PFSK-1 (cell line): Measurements from ENCODE around the gene IGF2R.

Experiments
- FOXP2 ChIP-seq: optimal IDR thresholded peaks from 2 replicates; pipeline ENCODE3; 2011; ENCODE audit warnings: borderline replicate concordance, control low read depth, inconsistent platforms; ENCODE audit not compliant: insufficient read depth; ENCODE audit errors: extremely low read length, extremely low read depth
- POLR2AphosphoS5 ChIP-seq: IDR thresholded peaks from 2 replicates; pipeline ENCODE4 v1.6.1; 2012; ENCODE audit warnings: low read depth, mild to moderate bottlenecking, control low read depth, low read length, moderate library complexity
- SIN3A ChIP-seq: IDR thresholded peaks from 2 replicates; pipeline ENCODE4 v1.6.1; 2012; ENCODE audit warnings: mild to moderate bottlenecking, low read length, moderate library complexity, borderline replicate concordance; ENCODE audit not compliant: insufficient read depth
- TAF1 ChIP-seq: IDR thresholded peaks from 2 replicates; pipeline ENCODE4 v1.6.1; 2012; ENCODE audit warnings: low read length, control low read depth, borderline replicate concordance; ENCODE audit not compliant: insufficient read depth
- TF ChIP-seq, protein P1 (sequence below), 2 experiments: IDR thresholded peaks; 2 replicates each; pipeline versions ENCODE4 v1.6.1 to v1.8.0; 2011 to 2012; ENCODE audit warnings: low read depth in 2 of 2, low read length in 2 of 2, control low read depth in 1 of 2, inconsistent platforms in 1 of 2, mild to moderate bottlenecking in 1 of 2, moderate library complexity in 1 of 2; ENCODE audit not compliant: insufficient read depth in 1 of 2

IGF2R gene

DNA sequence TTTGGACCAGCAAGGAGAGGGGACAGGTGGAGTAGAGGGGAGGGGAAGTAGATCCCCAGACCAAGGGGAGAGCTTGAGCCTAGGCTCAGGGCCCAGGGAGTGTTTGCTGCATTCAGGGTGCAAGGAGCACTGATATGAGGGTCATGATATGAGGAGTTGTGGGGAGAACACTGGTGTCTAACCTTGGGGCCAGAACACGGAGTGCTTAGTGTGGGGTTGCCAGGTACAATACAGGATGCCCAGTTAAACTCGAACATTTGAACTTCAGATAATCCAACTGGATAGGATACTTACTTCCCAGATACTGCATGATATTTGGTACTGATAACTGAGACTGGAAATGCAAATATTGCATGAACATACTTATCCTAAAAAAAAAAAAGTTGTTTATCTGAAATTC, 155.1 kb downstream of the IGF2R start:
- no peak for TF ChIP-seq POLR2AphosphoS5
- no peak for TF ChIP-seq SIN3A
- no peak for TF ChIP-seq TAF1
- TF ChIP-seq FOXP2, result no peak
- TF ChIP-seq, protein P1, sequence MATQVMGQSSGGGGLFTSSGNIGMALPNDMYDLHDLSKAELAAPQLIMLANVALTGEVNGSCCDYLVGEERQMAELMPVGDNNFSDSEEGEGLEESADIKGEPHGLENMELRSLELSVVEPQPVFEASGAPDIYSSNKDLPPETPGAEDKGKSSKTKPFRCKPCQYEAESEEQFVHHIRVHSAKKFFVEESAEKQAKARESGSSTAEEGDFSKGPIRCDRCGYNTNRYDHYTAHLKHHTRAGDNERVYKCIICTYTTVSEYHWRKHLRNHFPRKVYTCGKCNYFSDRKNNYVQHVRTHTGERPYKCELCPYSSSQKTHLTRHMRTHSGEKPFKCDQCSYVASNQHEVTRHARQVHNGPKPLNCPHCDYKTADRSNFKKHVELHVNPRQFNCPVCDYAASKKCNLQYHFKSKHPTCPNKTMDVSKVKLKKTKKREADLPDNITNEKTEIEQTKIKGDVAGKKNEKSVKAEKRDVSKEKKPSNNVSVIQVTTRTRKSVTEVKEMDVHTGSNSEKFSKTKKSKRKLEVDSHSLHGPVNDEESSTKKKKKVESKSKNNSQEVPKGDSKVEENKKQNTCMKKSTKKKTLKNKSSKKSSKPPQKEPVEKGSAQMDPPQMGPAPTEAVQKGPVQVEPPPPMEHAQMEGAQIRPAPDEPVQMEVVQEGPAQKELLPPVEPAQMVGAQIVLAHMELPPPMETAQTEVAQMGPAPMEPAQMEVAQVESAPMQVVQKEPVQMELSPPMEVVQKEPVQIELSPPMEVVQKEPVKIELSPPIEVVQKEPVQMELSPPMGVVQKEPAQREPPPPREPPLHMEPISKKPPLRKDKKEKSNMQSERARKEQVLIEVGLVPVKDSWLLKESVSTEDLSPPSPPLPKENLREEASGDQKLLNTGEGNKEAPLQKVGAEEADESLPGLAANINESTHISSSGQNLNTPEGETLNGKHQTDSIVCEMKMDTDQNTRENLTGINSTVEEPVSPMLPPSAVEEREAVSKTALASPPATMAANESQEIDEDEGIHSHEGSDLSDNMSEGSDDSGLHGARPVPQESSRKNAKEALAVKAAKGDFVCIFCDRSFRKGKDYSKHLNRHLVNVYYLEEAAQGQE (IDR thresholded peaks at IDR 0.05; ENCODE audit: insufficient read depth in 1 of 2, low read depth in 2 of 2, low read length in 2 of 2), result no peak

DNA sequence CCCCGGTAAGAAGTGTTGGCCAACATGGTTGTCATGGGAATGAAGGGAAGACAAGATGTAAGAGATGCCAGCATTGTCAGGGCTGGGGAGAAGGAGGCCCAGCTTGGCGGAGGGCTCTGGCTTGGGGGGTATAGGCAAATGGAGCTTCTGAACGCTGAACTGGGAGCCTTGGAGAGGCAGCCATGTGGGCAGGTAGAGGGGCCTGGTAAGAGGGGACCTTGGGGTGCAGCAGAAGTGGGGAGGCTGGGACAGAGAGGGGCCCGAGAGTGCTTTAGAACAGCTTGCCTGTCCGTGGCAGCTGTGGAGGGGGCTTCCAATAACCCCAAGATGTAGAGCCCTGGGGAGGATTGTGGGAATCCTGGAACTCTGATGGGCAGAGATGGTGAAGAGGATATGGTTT, 155.7 kb downstream of the IGF2R start:
- TF ChIP-seq, protein P1 (IDR thresholded peaks at IDR 0.05; ENCODE audit: insufficient read depth in 1 of 2, low read depth in 2 of 2, low read length in 2 of 2), result no peak
- TF ChIP-seq SIN3A, result no peak
- no peak for TF ChIP-seq POLR2AphosphoS5
- TF ChIP-seq FOXP2, result no peak
- no peak for TF ChIP-seq TAF1

DNA sequence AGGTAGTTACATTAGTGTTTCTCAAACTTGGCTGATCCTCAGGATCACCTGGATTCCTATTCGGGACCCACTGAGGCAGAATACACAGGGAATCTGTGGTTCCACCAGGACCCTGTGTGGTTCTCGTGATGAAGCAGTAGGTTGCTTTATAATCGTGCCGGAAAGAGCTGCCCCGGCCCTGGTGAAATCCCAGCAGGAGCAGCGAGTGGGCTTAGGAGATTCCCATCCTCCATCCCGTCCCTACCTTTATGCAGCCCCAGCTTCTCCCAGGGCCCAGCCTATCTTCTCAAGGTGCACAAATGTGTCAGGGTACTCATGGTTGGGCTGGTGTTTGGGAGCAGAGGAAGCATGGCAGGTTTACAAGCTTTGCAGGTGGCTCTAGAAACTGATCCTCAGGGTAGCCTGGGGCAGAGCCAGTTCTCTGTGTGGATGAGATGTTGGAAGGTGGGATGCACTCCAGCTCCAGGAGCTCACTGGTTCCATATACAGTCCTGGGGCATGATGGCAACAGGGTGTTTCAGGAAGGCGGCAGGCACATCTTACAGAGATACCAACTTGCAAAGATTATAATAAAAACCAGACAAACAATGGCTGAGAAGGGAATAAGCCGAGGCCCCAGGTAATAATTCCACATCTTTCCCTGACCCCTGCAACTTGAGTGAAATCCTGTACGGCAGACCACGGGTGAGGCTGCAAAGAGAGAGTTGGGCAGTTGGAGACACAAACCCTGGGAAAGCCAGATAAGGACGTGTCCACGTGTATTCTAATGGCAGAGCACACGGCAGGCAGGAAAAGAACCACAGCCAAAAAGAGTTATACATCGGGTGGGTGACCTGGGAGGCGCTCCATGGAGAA, 158.6 kb downstream of the IGF2R start:
- TF ChIP-seq, protein P1 (IDR thresholded peaks at IDR 0.05; ENCODE audit: insufficient read depth in 1 of 2, low read depth in 2 of 2, low read length in 2 of 2), result no peak
- no peak for TF ChIP-seq SIN3A
- no peak for TF ChIP-seq FOXP2
- no peak for TF ChIP-seq TAF1
- no peak for TF ChIP-seq POLR2AphosphoS5

DNA sequence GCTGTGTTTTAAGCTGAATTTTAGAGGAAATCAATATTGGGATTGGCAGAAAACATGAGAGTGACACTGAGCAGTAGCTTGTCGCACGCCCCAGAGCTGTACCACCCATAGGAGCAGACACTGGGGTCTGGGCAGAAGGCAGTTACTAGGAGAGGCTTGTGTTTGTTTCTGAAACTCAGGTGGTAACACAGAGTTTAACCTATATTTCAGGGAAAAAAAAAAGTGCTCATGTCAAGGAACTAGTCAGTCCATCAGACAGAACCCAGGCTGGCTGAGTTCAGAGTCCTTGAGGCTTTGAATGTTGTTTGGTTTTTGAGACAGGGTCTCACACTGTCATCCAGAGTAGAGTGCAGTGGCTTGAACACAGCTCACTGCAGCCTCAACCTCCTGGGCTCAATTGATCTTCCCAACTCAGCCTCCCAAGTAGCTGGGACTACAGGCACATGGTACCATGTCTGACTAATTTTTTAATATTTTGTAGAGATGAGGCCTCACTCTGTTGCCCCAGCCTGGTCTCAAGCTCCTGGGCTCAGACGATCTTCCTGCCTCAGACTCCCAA, 159.3 kb downstream of the IGF2R start:
- TF ChIP-seq, protein P1 (IDR thresholded peaks at IDR 0.05; ENCODE audit: insufficient read depth in 1 of 2, low read depth in 2 of 2, low read length in 2 of 2), result no peak
- TF ChIP-seq FOXP2 (no peak), SIN3A (no peak), TAF1 (no peak)
